AG09309 (cell line): ENCODE data around the gene MMP25.

ENCODE experiments used
- DNase-seq: peaks from one replicate; pipeline ENCODE4 v3.0.0-alpha.2; 2010; ENCODE audit warnings: low read depth
- H3K4me3 ChIP-seq: 2 replicates; pipeline ENCODE4 v1.5.1; 2011; ENCODE audit warnings: mild to moderate bottlenecking, low read depth, low read length, moderate library complexity; ENCODE audit not compliant: control insufficient read depth
- TF ChIP-seq, protein P1 (sequence below): IDR thresholded peaks from 2 replicates; pipeline ENCODE4 v1.5.1; 2011; ENCODE audit warnings: mild to moderate bottlenecking, low read depth, low read length, inconsistent platforms; ENCODE audit not compliant: insufficient read depth, control insufficient read depth; ENCODE audit errors: missing control alignments

The MMP25 gene

GRCh38 chr16:3038896-3039295 is 7.5 kb upstream of the MMP25 start:
- TF ChIP-seq, protein P1, sequence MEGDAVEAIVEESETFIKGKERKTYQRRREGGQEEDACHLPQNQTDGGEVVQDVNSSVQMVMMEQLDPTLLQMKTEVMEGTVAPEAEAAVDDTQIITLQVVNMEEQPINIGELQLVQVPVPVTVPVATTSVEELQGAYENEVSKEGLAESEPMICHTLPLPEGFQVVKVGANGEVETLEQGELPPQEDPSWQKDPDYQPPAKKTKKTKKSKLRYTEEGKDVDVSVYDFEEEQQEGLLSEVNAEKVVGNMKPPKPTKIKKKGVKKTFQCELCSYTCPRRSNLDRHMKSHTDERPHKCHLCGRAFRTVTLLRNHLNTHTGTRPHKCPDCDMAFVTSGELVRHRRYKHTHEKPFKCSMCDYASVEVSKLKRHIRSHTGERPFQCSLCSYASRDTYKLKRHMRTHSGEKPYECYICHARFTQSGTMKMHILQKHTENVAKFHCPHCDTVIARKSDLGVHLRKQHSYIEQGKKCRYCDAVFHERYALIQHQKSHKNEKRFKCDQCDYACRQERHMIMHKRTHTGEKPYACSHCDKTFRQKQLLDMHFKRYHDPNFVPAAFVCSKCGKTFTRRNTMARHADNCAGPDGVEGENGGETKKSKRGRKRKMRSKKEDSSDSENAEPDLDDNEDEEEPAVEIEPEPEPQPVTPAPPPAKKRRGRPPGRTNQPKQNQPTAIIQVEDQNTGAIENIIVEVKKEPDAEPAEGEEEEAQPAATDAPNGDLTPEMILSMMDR: no peak
- DNase-seq: no peak
- H3K4me3 ChIP-seq: no peak overlapping the region

- TF ChIP-seq, protein P1: no peak
- DNase-seq: no peak
- no peak overlapping the region for H3K4me3 ChIP-seq
Measured at GRCh38 chr16:3042376-3042775, 4.0 kb upstream of the MMP25 start.

DNA sequence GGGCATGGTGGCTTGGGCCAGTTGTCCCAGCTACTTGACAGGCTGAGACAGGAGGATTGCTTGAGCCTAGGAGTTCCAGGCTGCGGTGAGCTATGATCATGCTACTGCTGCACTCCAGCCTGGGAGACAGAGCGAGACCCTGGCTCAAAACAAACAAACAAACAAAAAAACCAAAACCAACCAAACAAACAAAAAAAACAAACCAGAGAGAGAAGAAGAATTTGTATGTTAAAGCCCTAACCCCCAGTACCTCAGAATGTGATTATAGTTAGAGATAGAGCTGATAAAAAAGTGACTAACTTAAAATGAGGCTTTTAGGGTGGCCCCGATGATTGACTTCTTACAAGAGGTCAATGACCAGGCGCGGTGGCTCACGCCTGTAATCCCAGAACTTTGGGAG is 1.7 kb upstream of the MMP25 start:
- DNase-seq: no peak
- no peak overlapping the region for H3K4me3 ChIP-seq
- TF ChIP-seq, protein P1: no peak

DNA sequence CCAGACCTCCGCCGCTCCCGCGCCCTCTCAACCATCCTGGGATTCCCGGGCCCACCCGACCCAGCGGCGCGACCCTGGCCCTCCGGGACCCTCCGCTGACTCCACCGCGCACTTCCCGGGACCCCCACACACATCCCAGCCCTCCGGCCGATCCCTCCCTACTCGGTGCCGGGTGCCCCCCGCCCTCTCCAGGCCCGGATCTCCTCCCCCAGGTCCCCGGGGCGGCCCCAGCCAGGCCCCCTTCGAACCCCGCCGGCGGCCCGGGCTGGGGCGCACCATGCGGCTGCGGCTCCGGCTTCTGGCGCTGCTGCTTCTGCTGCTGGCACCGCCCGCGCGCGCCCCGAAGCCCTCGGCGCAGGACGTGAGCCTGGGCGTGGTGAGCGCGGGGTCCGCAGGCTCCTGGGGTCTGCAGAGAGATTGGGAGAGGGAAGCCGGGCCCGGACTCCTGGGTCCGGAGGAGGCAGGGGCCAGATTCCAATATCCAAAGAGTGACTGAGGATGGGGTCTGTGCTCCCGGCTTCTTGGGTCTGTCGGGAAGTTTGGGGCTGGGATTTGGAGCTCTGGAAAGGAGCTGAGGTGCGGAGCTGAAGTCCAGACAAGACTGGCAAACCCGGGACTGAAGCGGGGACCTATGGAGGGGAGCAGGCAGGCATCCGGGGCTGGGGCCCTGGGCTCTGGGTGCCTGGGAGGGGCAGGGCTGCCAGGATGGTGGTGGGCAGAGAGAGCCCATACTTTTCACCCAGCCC is 453 bp downstream of the MMP25 start:
- TF ChIP-seq, protein P1: no peak
- H3K4me3 ChIP-seq: no peak overlapping the region
- DNase-seq: no peak

GRCh38 chr16:3047387-3047720 is 993 bp downstream of the MMP25 start:
- TF ChIP-seq, protein P1: no peak
- DNase-seq: no peak
- H3K4me3 ChIP-seq: no peak overlapping the region

DNA sequence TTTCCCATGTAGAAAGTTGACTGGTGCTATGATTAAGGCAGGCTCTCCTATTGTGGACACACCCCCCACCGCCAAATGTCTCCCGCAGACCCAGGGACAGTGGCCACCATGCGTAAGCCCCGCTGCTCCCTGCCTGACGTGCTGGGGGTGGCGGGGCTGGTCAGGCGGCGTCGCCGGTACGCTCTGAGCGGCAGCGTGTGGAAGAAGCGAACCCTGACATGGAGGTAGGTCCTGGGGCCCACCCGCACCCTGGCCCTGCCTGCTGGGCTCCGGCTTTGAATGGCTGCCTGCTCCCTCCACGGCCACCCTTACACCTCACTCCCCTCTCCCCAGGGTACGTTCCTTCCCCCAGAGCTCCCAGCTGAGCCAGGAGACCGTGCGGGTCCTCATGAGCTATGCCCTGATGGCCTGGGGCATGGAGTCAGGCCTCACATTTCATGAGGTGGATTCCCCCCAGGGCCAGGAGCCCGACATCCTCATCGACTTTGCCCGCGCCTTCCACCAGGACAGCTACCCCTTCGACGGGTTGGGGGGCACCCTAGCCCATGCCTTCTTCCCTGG is 3.6 kb downstream of the MMP25 start:
- TF ChIP-seq, protein P1: no peak
- DNase-seq: no peak
- no peak overlapping the region for H3K4me3 ChIP-seq

GRCh38 chr16:3050487-3050886 is 4.1 kb downstream of the MMP25 start:
- no peak for DNase-seq
- no peak overlapping the region for H3K4me3 ChIP-seq
- TF ChIP-seq, protein P1: no peak
